Activated naive CD4-positive, alpha-beta T cell treated with anti-CD3 and anti-CD28 coated beads for 36 hours (primary cell): ENCODE measurements around the gene FAF1. TPM values are rescaled to one million over a fixed set of nuclear protein-coding genes. Genes with fewer than 3 reads are reported as not detected.

Source experiments
- CTCF ChIA-PET: fragments of 350-600 bp; sonication (Branson Sonifier 250); formaldehyde crosslinking; loops from one replicate; lab custom pipeline; 2021; ENCODE audit warnings: antibody characterized with exemption; lab: Charles Lee
- DNase-seq: peaks from one replicate; pipeline ENCODE4 v3.0.0-alpha.2; 2020
- H3K27ac Mint-ChIP-seq: one replicate; pipeline ENCODE4 v1.8.0; 2021; ENCODE audit warnings: mild to moderate bottlenecking, mixed read lengths
- H3K27me3 Mint-ChIP-seq: one replicate; pipeline ENCODE4 v1.8.0; 2021; ENCODE audit warnings: low read depth, mixed read lengths
- H3K36me3 Mint-ChIP-seq: one replicate; pipeline ENCODE4 v1.8.0; 2021; ENCODE audit warnings: low read depth, mixed read lengths
- H3K4me1 Mint-ChIP-seq: one replicate; pipeline ENCODE4 v1.8.0; 2021; ENCODE audit warnings: low read depth, mixed read lengths
- H3K4me3 Mint-ChIP-seq: one replicate; pipeline ENCODE4 v1.8.0; 2021; ENCODE audit warnings: mild to moderate bottlenecking, moderate library complexity, mixed read lengths
- H3K9me3 Mint-ChIP-seq: one replicate; pipeline ENCODE4 v1.8.0; 2021; ENCODE audit warnings: mixed read lengths
- intact Hi-C: fragments of 100-400 bp; cut with micrococcal nuclease; formaldehyde crosslinking; loops from one replicate; pipeline ENCODE4 v1.15.1; 2023
- total RNA-seq, 2 experiments: library from RNA; stranded (reverse); gene quantifications; one replicate each; pipeline ENCODE4 v1.2.3, GENCODE V29; 2021

Gene FAF1
- total RNA-seq, 2 experiments from 2014 or later: 87.9 to 90.1 TPM

DNA sequence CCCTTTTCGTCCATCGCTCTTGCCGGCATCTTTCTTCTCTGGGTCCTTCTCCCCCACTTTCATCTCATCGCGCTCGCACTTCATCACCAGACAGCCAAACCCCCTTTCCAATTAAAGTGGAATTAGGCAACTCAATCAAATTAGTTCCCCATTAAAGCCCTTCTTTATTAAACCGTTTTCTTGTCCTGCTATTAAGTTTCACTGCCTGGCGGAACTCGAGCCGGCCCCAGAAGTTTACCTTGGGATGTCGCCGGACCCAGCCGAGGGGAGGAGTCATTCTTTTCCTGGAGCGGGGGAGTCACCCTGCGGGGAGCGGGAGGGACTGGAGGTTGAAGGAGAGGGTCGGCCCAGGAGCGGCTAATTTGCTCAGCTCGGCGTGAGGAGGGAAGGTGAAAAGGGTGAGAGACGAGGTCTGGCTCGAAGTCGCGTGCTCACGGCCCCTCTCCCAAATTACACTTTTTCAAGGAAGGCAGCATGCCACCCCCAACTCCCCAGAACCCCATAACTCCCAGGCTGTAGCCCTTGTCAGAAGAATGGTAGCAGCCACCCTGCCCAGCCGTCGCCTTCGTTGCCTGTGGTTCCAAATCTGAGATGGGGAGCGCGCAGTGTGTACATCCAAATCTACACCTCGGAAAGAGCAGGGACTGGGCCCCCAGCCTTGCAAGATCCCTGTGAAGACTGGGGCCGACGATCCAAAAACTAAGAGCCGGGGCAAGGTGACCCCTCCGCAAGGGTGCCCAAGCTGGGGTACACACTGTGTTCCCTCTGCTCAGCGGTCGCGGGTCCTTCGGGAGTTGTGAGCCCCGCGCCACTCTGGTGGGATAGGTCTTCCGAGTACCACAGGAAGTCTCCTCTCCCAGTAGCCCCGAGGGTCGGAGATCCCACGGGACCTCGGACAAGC is 543.3 kb downstream of the FAF1 start:
- CTCF ChIA-PET: no interaction called here
- no peaks in the 10 kb centered on the region for H3K9me3 Mint-ChIP-seq
- H3K4me3 Mint-ChIP-seq: no peak overlapping the region
- H3K27me3 Mint-ChIP-seq: peaks cover 68% of the 10 kb centered on the region
- intact Hi-C loops: no loop called here
- peaks cover 31% of the 10 kb centered on the region for H3K4me1 Mint-ChIP-seq
- no peak for DNase-seq
- H3K36me3 Mint-ChIP-seq: no peaks in the 10 kb centered on the region
- H3K27ac Mint-ChIP-seq: no peak overlapping the region

DNA sequence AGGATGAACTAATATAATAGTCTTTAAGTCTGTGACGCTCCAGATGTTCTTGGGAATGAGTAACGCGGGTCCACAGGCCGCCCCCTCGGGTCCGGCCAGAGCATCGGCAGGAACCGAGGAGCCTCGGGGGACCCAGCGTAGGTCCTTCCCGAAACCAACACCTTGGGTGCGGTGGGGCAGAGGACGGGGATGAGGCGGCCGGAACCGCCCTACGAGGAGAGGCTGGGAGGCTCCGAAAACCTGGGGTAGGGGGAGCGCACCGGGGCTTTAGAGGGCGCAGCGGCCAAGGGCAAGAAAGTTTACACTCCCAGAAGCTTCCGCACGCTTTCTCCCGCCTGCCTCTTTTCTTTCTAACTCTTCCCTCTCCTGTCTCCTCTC is 543.9 kb downstream of the FAF1 start:
- Mint-ChIP-seq H3K9me3 (no peaks in the 10 kb centered on the region), H3K4me3 (no peak overlapping the region), H3K36me3 (no peaks in the 10 kb centered on the region), H3K27ac (no peak overlapping the region), H3K27me3 (peaks cover 64% of the 10 kb centered on the region), H3K4me1 (peaks cover 27% of the 10 kb centered on the region)
- DNase-seq: no peak
- intact Hi-C loops: no loop called here
- CTCF ChIA-PET: no interaction called here

DNA sequence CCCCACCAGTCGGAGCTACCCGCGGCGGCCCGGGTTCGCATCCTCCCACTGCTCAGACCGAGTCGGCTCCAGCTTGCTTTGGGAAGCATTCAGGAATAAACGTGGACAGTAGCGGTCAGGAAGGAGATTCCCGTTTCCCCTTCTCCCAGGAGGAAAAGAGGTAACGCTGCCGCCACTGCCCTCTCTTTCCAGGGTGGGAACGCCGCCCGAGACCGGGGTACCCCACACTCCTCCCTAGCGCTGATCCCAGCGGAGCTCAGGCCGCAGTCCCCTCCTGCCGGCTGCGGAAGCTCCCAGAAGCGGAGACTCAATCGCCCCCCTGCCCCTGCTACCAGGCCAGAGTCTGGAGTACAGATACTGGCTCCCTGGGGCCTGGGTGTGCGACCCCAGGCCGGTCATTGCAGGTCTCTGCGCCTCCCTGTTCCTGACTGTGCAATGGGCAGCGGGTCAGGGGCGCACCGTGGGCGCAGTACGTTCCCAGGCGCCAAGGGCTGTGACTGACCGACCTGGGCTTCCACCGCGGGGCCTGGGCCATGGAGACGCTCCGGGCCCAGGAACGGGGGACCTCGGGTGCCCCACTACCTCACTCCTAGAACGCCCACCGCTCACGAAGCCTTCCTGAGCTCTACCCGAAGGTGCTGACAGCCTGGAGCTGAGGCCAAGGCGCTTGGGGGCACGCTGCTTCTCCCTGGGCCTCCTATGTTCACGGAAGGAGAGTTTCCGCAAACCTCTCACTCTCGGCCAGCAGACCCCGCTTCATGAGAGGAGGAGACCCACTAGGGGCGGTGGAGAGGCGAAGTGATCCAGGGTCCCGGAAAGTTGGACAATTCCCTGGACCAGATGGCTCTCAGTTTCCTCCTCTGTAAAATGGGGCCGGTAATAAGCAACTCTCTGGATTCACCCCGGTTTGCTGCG is 544.6 kb downstream of the FAF1 start:
- H3K4me1 Mint-ChIP-seq: peaks cover 25% of the 10 kb centered on the region
- CTCF ChIA-PET: no interaction called here
- intact Hi-C loops: no loop called here
- H3K4me3 Mint-ChIP-seq: no peak overlapping the region
- H3K9me3 Mint-ChIP-seq: no peaks in the 10 kb centered on the region
- H3K27me3 Mint-ChIP-seq: peaks cover 64% of the 10 kb centered on the region
- no peaks in the 10 kb centered on the region for H3K36me3 Mint-ChIP-seq
- H3K27ac Mint-ChIP-seq: no peak overlapping the region
- no peak for DNase-seq

DNA sequence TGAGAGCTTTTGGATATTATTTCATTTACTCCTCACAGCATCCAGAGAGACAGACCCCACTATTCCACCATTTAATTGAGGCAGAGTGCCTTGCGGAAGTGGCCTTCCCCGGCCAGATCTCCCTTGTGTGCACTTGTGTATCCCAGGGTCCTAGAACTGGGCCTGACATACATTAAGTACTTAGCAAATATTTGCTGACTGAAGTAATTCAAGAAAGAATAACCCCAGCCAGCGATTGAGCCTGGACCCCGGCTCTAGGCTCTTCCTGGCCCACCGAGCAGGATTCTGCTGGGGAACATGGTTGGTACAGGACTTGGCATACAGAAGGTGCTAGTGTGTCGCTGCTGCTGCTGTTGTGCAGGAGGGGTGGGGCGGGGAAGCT is 545.2 kb downstream of the FAF1 start:
- H3K9me3 Mint-ChIP-seq: no peaks in the 10 kb centered on the region
- DNase-seq: no peak
- no peaks in the 10 kb centered on the region for H3K36me3 Mint-ChIP-seq
- intact Hi-C loops: no loop called here
- H3K27ac Mint-ChIP-seq: no peak overlapping the region
- H3K4me1 Mint-ChIP-seq: peaks cover 18% of the 10 kb centered on the region
- CTCF ChIA-PET: interaction anchor here (0.6 kb wide), 1 partner anchor 14 kb away, joined by 4 read pairs; no protein-coding TSS in a partner anchor
- H3K4me3 Mint-ChIP-seq: no peak overlapping the region
- peaks cover 58% of the 10 kb centered on the region for H3K27me3 Mint-ChIP-seq

DNA sequence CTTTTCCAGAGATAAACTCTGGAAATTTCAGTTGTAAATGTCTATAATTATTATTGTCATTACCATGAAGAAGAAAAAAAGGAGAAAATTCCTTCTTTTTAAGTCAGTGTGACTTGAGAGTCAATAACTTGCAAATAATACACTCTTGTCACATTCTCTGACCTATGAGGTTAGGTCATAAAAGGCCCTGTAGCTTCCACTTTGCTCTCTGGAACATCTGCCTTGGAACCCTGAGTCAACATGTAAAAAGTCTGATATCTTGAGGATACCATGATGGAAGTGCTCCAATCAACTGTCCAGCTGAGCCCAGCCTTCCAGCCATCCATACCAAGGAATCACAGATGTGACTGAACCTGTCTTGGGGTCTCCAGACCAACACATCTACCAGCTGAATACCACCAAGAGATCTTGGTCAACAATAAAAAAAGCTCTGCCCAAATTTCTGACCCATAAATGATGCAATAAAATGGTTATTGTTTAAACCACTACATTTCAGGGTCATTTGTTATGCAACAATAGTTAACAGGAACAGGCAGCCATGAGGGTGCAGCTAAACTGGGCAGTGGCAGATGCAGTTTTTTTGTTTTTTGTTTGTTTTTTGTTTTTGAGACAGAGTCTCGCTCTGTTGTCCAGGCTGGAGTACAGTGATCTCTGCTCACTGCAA is 547.1 kb downstream of the FAF1 start:
- H3K36me3 Mint-ChIP-seq: no peaks in the 10 kb centered on the region
- DNase-seq: no peak
- H3K27ac Mint-ChIP-seq: no peak overlapping the region
- peaks cover 12% of the 10 kb centered on the region for H3K4me1 Mint-ChIP-seq
- intact Hi-C loops: no loop called here
- H3K9me3 Mint-ChIP-seq: no peaks in the 10 kb centered on the region
- CTCF ChIA-PET: interaction anchor here (0.8 kb wide), 1 partner anchor 1128 kb away, joined by 3 read pairs; no protein-coding TSS in a partner anchor
- H3K27me3 Mint-ChIP-seq: peaks cover 49% of the 10 kb centered on the region
- no peak overlapping the region for H3K4me3 Mint-ChIP-seq

DNA sequence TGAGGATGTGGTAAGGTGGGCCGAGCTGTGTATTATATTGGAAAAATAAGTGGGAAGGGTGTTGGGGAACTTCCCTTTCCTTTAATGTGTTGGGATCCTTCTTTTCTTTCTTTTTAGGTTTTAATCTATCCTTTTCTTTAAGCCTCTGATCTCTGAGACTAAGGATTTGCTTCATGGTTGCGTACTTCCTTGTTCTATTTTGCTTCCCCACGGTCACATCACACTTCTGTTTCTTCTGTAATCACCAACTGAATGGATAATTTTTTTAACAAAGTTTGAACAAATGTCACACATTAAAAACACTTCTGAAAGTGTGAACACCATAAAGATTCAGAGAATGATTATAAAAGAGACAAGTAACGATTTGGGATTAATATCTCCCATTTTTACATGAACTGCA is 554.3 kb downstream of the FAF1 start:
- no peaks in the 10 kb centered on the region for H3K4me1 Mint-ChIP-seq
- H3K4me3 Mint-ChIP-seq: no peak overlapping the region
- intact Hi-C loops: no loop called here
- H3K27me3 Mint-ChIP-seq: peaks cover 30% of the 10 kb centered on the region
- no peak overlapping the region for H3K27ac Mint-ChIP-seq
- H3K9me3 Mint-ChIP-seq: no peaks in the 10 kb centered on the region
- no peak for DNase-seq
- CTCF ChIA-PET: no interaction called here
- no peaks in the 10 kb centered on the region for H3K36me3 Mint-ChIP-seq

DNA sequence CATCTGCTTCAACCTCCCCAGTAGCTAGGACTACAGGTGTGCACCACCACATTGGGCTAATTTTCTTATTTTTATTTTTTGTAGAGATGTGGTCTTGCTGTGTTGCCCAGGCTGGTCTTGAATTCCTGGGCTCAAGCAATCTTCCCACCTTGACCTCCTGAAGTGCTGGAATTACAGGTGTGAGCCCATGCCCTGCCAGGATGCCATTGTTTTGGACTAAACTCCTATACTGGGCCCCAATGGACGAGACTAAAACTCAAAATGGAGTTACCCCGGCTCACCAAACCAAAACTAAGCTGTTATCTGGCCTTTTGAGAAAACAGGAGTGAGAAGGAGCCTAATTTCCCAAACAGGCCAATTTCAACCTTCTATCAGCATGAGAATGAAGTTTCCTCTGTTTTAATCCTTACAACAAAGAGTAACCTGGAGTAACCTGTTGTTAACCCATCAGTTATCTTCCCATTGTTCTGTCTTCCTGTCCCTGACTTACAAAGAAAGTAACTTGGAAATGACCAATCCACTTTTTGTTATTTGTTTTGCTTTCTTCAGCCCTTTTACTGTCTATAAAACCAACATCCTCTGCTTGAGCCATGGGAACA is 566.4 kb downstream of the FAF1 start:
- Mint-ChIP-seq H3K27ac (no peak overlapping the region), H3K4me1 (no peaks in the 10 kb centered on the region), H3K36me3 (no peaks in the 10 kb centered on the region), H3K4me3 (no peak overlapping the region), H3K27me3 (peaks cover 8% of the 10 kb centered on the region), H3K9me3 (no peaks in the 10 kb centered on the region)
- CTCF ChIA-PET: no interaction called here
- DNase-seq: no peak
- intact Hi-C loops: no loop called here

Other genes with a start within 250 kb of the FAF1 start
- 10 to 100 TPM; 13.5 to 14.4 TPM for gene CDKN2C, start 10.0 kb upstream of the FAF1 start, total RNA-seq
- not detected for gene C1orf185, start 142.0 kb upstream of the FAF1 start, total RNA-seq